ENCODE measurements around the gene TMEM72. TPM values are rescaled to one million over a fixed set of nuclear protein-coding genes. Genes with fewer than 3 reads are reported as not detected.
A peak's percentile ranks its signal among the peaks of the same experiment; 100 is the strongest.

Gene TMEM72
- total and polyA plus RNA-seq, 2 of the 13 experiments (the other 11 are each of a cell fraction or from before 2014, with no cell fraction given), result 0.04 TPM; not detected in 1

GRCh38 chr10:44939691-44940401 lies 28.7 kb downstream of the TMEM72 start (continued):
- TF ChIP-seq ATF2 (CRISPR knock-in tag; IDR thresholded peaks at IDR 0.05) (peak; percentile 57; the same call in 1 of the 2 replicates), TEAD3 (CRISPR knock-in tag; optimal IDR thresholded peaks at IDR 0.05; ENCODE audit: borderline replicate concordance) (peak; percentile 36), HMG20A (CRISPR knock-in tag; IDR thresholded peaks at IDR 0.05; ENCODE audit: borderline replicate concordance) (peak; percentile 85; the same call in 1 of the 2 replicates), FOXJ3 (CRISPR knock-in tag; IDR thresholded peaks at IDR 0.05; ENCODE audit: borderline replicate concordance) (peak; percentile 83; the same call in 1 of the 2 replicates), SNRNP70 (IDR thresholded peaks at IDR 0.05; ENCODE audit: low read depth, low read length) (no peak), SMAD3 (CRISPR knock-in tag; IDR thresholded peaks at IDR 0.05) (peak; percentile 50; the same call in 1 of the 2 replicates), RARA (CRISPR knock-in tag; IDR thresholded peaks at IDR 0.05) (peak; percentile 93), MEF2D (CRISPR knock-in tag; IDR thresholded peaks at IDR 0.05) (peak; percentile 67; the same call in 1 of the 2 replicates), NKX3-1 (CRISPR knock-in tag; IDR thresholded peaks at IDR 0.05) (peak; percentile 22; the same call in 1 of the 2 replicates), BCL6 (CRISPR knock-in tag; IDR thresholded peaks at IDR 0.05) (peak; percentile 91), NR2F1 (CRISPR knock-in tag; IDR thresholded peaks at IDR 0.05) (peak; percentile 39 to 95; a peak in 2 of 4 replicates), TBL1XR1 (IDR thresholded peaks at IDR 0.05; ENCODE audit: borderline replicate concordance, low read length, partially characterized antibody) (peak; percentile 92), GATAD1 (CRISPR knock-in tag; IDR thresholded peaks at IDR 0.05) (peak; percentile 38; the same call in 1 of the 2 replicates), ZBTB7B (CRISPR knock-in tag; IDR thresholded peaks at IDR 0.05) (peak; percentile 66; the same call in 1 of the 2 replicates), SP5 (CRISPR knock-in tag; IDR thresholded peaks at IDR 0.05; ENCODE audit: borderline replicate concordance, low read depth) (peak; percentile 49; the same call in 1 of the 2 replicates), ZIK1 (CRISPR knock-in tag; IDR thresholded peaks at IDR 0.05; ENCODE audit: borderline replicate concordance, low read depth) (peak; percentile 42; the same call in 1 of the 2 replicates), IKZF4 (CRISPR knock-in tag; IDR thresholded peaks at IDR 0.05; ENCODE audit: borderline replicate concordance, low read depth, not compliant biosample characterization) (no peak)
- TF ChIP-seq, protein P1, sequence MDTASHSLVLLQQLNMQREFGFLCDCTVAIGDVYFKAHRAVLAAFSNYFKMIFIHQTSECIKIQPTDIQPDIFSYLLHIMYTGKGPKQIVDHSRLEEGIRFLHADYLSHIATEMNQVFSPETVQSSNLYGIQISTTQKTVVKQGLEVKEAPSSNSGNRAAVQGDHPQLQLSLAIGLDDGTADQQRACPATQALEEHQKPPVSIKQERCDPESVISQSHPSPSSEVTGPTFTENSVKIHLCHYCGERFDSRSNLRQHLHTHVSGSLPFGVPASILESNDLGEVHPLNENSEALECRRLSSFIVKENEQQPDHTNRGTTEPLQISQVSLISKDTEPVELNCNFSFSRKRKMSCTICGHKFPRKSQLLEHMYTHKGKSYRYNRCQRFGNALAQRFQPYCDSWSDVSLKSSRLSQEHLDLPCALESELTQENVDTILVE (CRISPR knock-in tag; IDR thresholded peaks at IDR 0.05), result peak; percentile 42; the same call in 1 of the 2 replicates
- TF ChIP-seq, protein P2, sequence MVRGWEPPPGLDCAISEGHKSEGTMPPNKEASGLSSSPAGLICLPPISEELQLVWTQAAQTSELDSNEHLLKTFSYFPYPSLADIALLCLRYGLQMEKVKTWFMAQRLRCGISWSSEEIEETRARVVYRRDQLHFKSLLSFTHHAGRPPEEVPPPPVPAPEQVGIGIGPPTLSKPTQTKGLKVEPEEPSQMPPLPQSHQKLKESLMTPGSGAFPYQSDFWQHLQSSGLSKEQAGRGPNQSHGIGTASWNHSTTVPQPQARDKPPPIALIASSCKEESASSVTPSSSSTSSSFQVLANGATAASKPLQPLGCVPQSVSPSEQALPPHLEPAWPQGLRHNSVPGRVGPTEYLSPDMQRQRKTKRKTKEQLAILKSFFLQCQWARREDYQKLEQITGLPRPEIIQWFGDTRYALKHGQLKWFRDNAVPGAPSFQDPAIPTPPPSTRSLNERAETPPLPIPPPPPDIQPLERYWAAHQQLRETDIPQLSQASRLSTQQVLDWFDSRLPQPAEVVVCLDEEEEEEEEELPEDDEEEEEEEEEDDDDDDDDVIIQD (CRISPR knock-in tag; IDR thresholded peaks at IDR 0.05; ENCODE audit: low read depth), result peak; percentile 57; the same call in 1 of the 2 replicates
